Measurements from ENCODE around the gene VIPAS39. TPM values are rescaled to one million over a fixed set of nuclear protein-coding genes. Genes with fewer than 3 reads are reported as not detected.

VIPAS39 gene
- total and polyA plus RNA-seq, 2 experiments from 2014 or later, result 16.1 to 24.5 TPM

DNA sequence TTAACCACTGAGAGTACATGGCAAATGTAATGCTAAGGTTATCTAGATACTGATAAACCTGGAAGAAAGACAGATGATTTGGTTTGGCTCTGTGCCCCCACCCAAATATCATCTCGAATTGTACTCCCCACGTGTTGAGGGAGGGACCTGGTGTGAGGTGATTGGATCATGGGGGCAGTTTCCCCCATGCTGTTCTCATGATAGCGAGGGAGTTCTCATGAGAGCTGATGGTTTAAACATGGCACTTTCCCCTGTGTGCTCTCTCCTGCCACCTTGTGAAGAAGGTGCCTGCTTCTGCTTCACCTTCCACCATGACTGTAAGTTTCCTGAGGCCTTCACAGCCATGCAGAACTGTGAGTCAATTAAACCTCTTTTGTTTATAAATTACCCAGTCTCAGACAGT lies 48.3 kb downstream of the VIPAS39 start:
- peak; percentile 12 to 65 for DNase-seq (ENCODE audit: low read depth in 1 of 2, low spot score in 1 of 2)
- Histone ChIP-seq H3K9me3 (ENCODE audit: low read depth) (no peaks in the 10 kb centered on the region), H3K4me1 (ENCODE audit: low read depth) (no peaks in the 10 kb centered on the region), H3K4me3 (no peak overlapping the region), H3K27me3 (no peaks in the 10 kb centered on the region), H3K27ac (no peak overlapping the region), H3K36me3 (no peaks in the 10 kb centered on the region)
- TF ChIP-seq, protein P1, sequence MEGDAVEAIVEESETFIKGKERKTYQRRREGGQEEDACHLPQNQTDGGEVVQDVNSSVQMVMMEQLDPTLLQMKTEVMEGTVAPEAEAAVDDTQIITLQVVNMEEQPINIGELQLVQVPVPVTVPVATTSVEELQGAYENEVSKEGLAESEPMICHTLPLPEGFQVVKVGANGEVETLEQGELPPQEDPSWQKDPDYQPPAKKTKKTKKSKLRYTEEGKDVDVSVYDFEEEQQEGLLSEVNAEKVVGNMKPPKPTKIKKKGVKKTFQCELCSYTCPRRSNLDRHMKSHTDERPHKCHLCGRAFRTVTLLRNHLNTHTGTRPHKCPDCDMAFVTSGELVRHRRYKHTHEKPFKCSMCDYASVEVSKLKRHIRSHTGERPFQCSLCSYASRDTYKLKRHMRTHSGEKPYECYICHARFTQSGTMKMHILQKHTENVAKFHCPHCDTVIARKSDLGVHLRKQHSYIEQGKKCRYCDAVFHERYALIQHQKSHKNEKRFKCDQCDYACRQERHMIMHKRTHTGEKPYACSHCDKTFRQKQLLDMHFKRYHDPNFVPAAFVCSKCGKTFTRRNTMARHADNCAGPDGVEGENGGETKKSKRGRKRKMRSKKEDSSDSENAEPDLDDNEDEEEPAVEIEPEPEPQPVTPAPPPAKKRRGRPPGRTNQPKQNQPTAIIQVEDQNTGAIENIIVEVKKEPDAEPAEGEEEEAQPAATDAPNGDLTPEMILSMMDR (IDR thresholded peaks at IDR 0.05; ENCODE audit: low read depth, low read length), result no peak

DNA sequence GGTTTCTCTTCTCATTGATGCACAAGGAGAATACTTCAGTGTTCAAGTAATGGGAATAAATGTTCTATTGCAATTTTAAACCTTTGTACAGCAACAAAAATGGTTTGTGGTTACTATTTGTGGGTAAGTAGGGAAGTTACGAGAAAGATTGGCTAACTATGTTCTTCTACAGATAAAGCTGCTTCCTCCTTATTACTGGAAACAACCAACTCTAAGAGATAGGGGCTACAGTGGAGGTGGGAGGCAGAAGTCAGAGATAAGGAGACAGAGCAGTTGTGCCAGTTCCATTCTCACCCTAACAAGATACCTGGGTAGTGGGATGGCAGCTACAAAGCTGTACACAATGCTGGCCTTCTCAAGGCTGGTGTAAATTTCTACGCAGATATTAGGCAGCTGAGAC lies 50.2 kb downstream of the VIPAS39 start:
- no peaks in the 10 kb centered on the region for H3K27me3 ChIP-seq
- H3K27ac ChIP-seq, result no peak overlapping the region
- H3K9me3 ChIP-seq (ENCODE audit: low read depth), result no peaks in the 10 kb centered on the region
- TF ChIP-seq, protein P1 (IDR thresholded peaks at IDR 0.05; ENCODE audit: low read depth, low read length), result no peak
- no peak overlapping the region for H3K4me3 ChIP-seq
- H3K4me1 ChIP-seq (ENCODE audit: low read depth), result no peaks in the 10 kb centered on the region
- DNase-seq (ENCODE audit: low read depth in 1 of 2, low spot score in 1 of 2), result peak in 1 of 2 donors; percentile 77
- H3K36me3 ChIP-seq, result no peaks in the 10 kb centered on the region

DNA sequence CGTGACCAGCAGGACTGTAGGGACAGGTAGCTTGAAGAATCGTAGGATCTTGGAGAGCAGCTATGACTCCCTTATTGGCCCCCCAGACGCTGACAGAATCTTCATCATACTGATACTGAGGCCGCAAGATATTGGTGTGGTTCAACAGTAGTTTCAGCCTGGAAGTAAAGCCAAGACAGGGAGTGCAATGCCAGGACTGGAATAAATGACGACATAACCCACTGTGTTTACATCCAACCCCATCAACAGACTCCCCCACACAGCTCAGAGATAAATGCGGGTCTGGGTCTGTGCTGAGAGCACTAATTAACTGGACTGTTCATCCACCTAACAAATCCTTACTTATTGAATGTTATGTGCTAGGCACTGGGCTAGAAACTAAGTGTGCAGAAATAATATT lies 50.7 kb downstream of the VIPAS39 start:
- no peaks in the 10 kb centered on the region for H3K4me1 ChIP-seq (ENCODE audit: low read depth)
- TF ChIP-seq, protein P1 (IDR thresholded peaks at IDR 0.05; ENCODE audit: low read depth, low read length), result no peak
- no peaks in the 10 kb centered on the region for H3K27me3 ChIP-seq
- peak in 1 of 2 donors; percentile 95 for DNase-seq (ENCODE audit: low read depth in 1 of 2, low spot score in 1 of 2)
- H3K36me3 ChIP-seq, result no peaks in the 10 kb centered on the region
- no peaks in the 10 kb centered on the region for H3K9me3 ChIP-seq (ENCODE audit: low read depth)
- H3K4me3 ChIP-seq, result no peak overlapping the region
- H3K27ac ChIP-seq, result no peak overlapping the region

DNA sequence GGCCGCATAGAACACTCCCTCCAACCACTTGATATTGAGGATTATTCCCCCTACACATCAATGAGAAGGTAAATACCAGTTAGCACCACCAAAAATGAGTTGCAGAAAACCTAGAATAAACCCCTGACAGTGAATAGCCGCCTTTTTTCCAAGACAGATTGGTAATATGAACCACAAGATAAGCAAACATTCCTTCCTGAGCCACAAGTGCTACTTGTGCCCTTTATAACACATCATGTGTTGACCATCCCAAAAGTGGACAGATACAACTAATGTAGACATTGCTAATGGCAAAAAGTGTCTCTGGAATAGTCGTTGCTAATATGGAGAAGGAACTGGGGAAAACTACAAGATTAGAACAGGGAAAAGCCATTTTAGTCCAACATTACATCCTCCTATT lies 51.3 kb downstream of the VIPAS39 start:
- TF ChIP-seq, protein P1 (IDR thresholded peaks at IDR 0.05; ENCODE audit: low read depth, low read length), result no peak
- no peaks in the 10 kb centered on the region for H3K36me3 ChIP-seq
- DNase-seq (ENCODE audit: low read depth in 1 of 2, low spot score in 1 of 2), result peak in 1 of 2 donors; percentile 56
- H3K9me3 ChIP-seq (ENCODE audit: low read depth), result no peaks in the 10 kb centered on the region
- H3K4me1 ChIP-seq (ENCODE audit: low read depth), result no peaks in the 10 kb centered on the region
- no peak overlapping the region for H3K4me3 ChIP-seq
- no peaks in the 10 kb centered on the region for H3K27me3 ChIP-seq
- H3K27ac ChIP-seq, result no peak overlapping the region

DNA sequence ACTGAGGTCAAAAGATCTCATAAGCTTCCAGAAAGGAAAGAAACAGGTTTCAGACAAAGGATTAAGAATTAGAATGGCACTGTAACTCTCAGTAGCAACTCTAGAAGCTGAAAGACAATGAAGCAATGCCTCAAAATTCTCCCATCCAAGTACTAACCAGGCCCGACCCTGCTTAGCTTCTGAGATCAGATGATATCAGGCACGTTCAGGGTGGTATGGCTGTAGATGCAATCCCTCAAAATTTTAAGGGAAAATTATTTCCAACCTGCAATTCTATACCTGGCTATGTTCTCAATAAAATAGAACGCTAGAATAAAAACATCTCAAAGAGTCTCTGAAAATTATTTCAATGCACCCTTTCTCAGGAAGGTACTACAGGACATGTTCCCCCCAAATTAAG lies 53.6 kb downstream of the VIPAS39 start:
- H3K27me3 ChIP-seq, result no peaks in the 10 kb centered on the region
- H3K9me3 ChIP-seq (ENCODE audit: low read depth), result no peaks in the 10 kb centered on the region
- no peak for DNase-seq (ENCODE audit: low read depth in 1 of 2, low spot score in 1 of 2)
- H3K4me3 ChIP-seq, result no peak overlapping the region
- H3K27ac ChIP-seq, result no peak overlapping the region
- TF ChIP-seq, protein P1 (IDR thresholded peaks at IDR 0.05; ENCODE audit: low read depth, low read length), result no peak
- no peaks in the 10 kb centered on the region for H3K36me3 ChIP-seq
- no peaks in the 10 kb centered on the region for H3K4me1 ChIP-seq (ENCODE audit: low read depth)

DNA sequence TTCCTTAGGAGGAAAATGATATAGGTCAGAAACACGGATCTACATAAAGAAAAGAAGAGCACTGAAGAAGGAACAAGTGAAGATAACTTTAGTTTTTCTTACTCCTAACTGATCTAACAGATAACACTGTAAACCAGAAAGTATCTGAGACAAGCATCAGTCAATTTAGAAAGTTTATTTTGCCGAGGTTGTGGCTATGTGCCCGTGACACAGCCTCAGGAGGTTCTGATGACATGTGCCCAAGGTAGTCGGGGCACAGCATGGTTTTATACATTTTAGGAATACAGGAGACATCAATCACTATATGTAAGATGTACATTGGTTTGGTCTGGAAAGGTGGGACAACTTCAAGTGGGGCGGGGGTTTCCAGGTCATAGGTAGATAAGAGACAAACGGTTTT lies 57.2 kb downstream of the VIPAS39 start:
- DNase-seq (ENCODE audit: low read depth in 1 of 2, low spot score in 1 of 2), result no peak
- TF ChIP-seq, protein P1 (IDR thresholded peaks at IDR 0.05; ENCODE audit: low read depth, low read length), result no peak
- H3K4me1 ChIP-seq (ENCODE audit: low read depth), result no peaks in the 10 kb centered on the region
- H3K27me3 ChIP-seq, result no peaks in the 10 kb centered on the region
- no peak overlapping the region for H3K4me3 ChIP-seq
- no peaks in the 10 kb centered on the region for H3K9me3 ChIP-seq (ENCODE audit: low read depth)
- H3K27ac ChIP-seq, result no peak overlapping the region
- H3K36me3 ChIP-seq, result no peaks in the 10 kb centered on the region
